ENCODE measurements around the gene MTCL1.

The MTCL1 gene

GRCh38 chr18:8659609-8660242 lies 45.6 kb upstream of the MTCL1 start:
- TF ChIP-seq TAF1 (IDR thresholded peaks at IDR 0.05; ENCODE audit: low read depth): no peak
- no peak for TF ChIP-seq EGR1 (IDR thresholded peaks at IDR 0.05)
- no peak for TF ChIP-seq TCF12 (IDR thresholded peaks at IDR 0.05; ENCODE audit: low read depth)
- no peak for TF ChIP-seq NFIC (IDR thresholded peaks at IDR 0.05)
- TF ChIP-seq TEAD4 (IDR thresholded peaks at IDR 0.05): no peak

DNA sequence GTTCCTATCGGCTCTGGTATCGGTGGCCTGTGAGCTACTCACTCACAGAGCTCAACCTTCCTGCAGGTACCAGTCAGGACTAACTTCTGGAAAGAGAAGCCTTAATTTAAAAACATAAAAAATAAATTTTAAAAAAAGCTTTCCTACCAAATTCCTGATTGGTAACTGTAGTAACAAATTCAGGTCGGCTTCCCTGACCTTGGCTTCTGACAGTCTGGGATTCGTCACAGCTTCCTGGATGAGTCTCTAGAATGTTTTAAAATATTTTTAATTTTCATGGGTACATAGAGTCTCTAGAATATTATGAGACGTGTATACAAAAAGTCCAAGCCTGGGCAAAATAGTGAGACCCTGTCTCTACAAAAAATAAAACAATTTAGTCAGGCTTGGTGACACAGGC lies 45.0 kb upstream of the MTCL1 start:
- TF ChIP-seq YY1 (IDR thresholded peaks at IDR 0.05; ENCODE audit: low read depth) (no peak), CREB1 (IDR thresholded peaks at IDR 0.05; ENCODE audit: low read depth) (no peak), TAF1 (IDR thresholded peaks at IDR 0.05; ENCODE audit: low read depth) (no peak), TEAD4 (IDR thresholded peaks at IDR 0.05) (no peak), EP300 (IDR thresholded peaks at IDR 0.05; ENCODE audit: borderline replicate concordance) (no peak), TCF12 (IDR thresholded peaks at IDR 0.05; ENCODE audit: low read depth) (no peak), EGR1 (IDR thresholded peaks at IDR 0.05) (no peak), NFIC (IDR thresholded peaks at IDR 0.05) (no peak), RAD21 (IDR thresholded peaks at IDR 0.05; ENCODE audit: low read depth) (no peak), CEBPB (IDR thresholded peaks at IDR 0.05) (no peak), ZBTB7A (IDR thresholded peaks at IDR 0.05; ENCODE audit: low read depth) (no peak), USF1 (IDR thresholded peaks at IDR 0.05) (no peak), FOXM1 (IDR thresholded peaks at IDR 0.05; ENCODE audit: borderline replicate concordance, low read depth) (no peak)
- TF ChIP-seq, protein P1, sequence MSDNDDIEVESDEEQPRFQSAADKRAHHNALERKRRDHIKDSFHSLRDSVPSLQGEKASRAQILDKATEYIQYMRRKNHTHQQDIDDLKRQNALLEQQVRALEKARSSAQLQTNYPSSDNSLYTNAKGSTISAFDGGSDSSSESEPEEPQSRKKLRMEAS (IDR thresholded peaks at IDR 0.05): no peak
- TF ChIP-seq, protein P2, sequence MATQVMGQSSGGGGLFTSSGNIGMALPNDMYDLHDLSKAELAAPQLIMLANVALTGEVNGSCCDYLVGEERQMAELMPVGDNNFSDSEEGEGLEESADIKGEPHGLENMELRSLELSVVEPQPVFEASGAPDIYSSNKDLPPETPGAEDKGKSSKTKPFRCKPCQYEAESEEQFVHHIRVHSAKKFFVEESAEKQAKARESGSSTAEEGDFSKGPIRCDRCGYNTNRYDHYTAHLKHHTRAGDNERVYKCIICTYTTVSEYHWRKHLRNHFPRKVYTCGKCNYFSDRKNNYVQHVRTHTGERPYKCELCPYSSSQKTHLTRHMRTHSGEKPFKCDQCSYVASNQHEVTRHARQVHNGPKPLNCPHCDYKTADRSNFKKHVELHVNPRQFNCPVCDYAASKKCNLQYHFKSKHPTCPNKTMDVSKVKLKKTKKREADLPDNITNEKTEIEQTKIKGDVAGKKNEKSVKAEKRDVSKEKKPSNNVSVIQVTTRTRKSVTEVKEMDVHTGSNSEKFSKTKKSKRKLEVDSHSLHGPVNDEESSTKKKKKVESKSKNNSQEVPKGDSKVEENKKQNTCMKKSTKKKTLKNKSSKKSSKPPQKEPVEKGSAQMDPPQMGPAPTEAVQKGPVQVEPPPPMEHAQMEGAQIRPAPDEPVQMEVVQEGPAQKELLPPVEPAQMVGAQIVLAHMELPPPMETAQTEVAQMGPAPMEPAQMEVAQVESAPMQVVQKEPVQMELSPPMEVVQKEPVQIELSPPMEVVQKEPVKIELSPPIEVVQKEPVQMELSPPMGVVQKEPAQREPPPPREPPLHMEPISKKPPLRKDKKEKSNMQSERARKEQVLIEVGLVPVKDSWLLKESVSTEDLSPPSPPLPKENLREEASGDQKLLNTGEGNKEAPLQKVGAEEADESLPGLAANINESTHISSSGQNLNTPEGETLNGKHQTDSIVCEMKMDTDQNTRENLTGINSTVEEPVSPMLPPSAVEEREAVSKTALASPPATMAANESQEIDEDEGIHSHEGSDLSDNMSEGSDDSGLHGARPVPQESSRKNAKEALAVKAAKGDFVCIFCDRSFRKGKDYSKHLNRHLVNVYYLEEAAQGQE (IDR thresholded peaks at IDR 0.05; ENCODE audit: low read depth): no peak

DNA sequence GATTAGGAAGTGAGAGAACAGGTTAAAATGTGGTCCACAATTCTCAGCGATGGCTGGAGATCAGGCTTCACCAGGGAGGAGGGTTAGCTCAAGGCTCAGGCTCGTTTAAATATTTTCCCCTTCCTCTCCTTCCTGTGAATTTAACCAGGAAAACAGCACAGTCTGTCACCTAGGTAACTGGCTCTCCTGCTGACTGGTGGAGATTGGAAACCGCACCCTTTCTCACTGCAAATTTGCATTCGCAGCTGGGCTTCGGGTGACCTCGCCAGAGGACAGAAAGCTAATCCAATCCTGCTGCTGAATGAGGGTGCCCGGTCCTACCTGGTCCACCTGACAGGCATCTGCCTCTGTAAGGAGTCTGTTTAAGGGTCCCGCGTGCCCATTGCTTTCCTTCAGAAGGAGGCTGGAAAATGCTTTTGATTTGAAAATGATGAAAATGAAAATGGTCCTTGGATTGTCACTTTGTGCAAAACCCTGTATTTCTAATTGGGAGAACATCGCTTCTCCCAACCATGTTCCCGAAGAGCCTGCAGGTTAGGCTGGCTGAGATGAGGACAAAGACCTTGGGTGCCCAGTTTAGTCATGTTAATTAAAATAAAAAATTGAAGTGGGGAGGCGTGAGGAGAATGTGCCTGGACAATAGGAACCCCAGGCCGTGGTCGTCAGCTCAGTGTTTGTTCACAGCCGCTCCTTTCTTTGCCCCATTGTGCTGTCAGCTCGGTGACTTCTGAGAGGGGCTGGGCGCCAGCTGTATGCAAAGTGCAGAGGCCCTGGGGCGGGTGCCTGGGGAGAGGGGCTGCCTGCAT lies 43.4 kb upstream of the MTCL1 start:
- no peak for TF ChIP-seq CREB1 (IDR thresholded peaks at IDR 0.05; ENCODE audit: low read depth)
- no peak for TF ChIP-seq YY1 (IDR thresholded peaks at IDR 0.05; ENCODE audit: low read depth)
- TF ChIP-seq, protein P2 (IDR thresholded peaks at IDR 0.05; ENCODE audit: low read depth): no peak
- TF ChIP-seq TEAD4 (IDR thresholded peaks at IDR 0.05): no peak
- TF ChIP-seq EGR1 (IDR thresholded peaks at IDR 0.05): no peak
- TF ChIP-seq RAD21 (IDR thresholded peaks at IDR 0.05; ENCODE audit: low read depth): no peak
- no peak for TF ChIP-seq EP300 (IDR thresholded peaks at IDR 0.05; ENCODE audit: borderline replicate concordance)
- TF ChIP-seq TAF1 (IDR thresholded peaks at IDR 0.05; ENCODE audit: low read depth): no peak
- no peak for TF ChIP-seq NFIC (IDR thresholded peaks at IDR 0.05)
- TF ChIP-seq, protein P1 (IDR thresholded peaks at IDR 0.05): no peak

GRCh38 chr18:8662560-8663255 lies 42.6 kb upstream of the MTCL1 start:
- TF ChIP-seq YY1 (IDR thresholded peaks at IDR 0.05; ENCODE audit: low read depth): no peak
- TF ChIP-seq TEAD4 (IDR thresholded peaks at IDR 0.05): no peak
- no peak for TF ChIP-seq EGR1 (IDR thresholded peaks at IDR 0.05)
- TF ChIP-seq FOXM1 (IDR thresholded peaks at IDR 0.05; ENCODE audit: borderline replicate concordance, low read depth): no peak
- TF ChIP-seq TAF1 (IDR thresholded peaks at IDR 0.05; ENCODE audit: low read depth): no peak
- TF ChIP-seq CEBPB (IDR thresholded peaks at IDR 0.05): no peak
- no peak for TF ChIP-seq EP300 (IDR thresholded peaks at IDR 0.05; ENCODE audit: borderline replicate concordance)
- TF ChIP-seq, protein P2 (IDR thresholded peaks at IDR 0.05; ENCODE audit: low read depth): no peak
- TF ChIP-seq ZBTB7A (IDR thresholded peaks at IDR 0.05; ENCODE audit: low read depth): no peak
- TF ChIP-seq CREB1 (IDR thresholded peaks at IDR 0.05; ENCODE audit: low read depth): no peak
- TF ChIP-seq TCF12 (IDR thresholded peaks at IDR 0.05; ENCODE audit: low read depth): no peak

Measured in Ishikawa (cell line).